NCI-H146 treated with DMSO at 0.1 percent for 48 hours (cell line): ENCODE data around the gene MBLAC2.
A peak's percentile ranks its signal among the peaks of the same experiment; 100 is the strongest.

Experiments used
- DNase-seq: peaks from one replicate; lab custom pipeline; 2025; ENCODE audit not compliant: unreplicated experiment; lab: John Stamatoyannopoulos, UW

Gene MBLAC2

DNA sequence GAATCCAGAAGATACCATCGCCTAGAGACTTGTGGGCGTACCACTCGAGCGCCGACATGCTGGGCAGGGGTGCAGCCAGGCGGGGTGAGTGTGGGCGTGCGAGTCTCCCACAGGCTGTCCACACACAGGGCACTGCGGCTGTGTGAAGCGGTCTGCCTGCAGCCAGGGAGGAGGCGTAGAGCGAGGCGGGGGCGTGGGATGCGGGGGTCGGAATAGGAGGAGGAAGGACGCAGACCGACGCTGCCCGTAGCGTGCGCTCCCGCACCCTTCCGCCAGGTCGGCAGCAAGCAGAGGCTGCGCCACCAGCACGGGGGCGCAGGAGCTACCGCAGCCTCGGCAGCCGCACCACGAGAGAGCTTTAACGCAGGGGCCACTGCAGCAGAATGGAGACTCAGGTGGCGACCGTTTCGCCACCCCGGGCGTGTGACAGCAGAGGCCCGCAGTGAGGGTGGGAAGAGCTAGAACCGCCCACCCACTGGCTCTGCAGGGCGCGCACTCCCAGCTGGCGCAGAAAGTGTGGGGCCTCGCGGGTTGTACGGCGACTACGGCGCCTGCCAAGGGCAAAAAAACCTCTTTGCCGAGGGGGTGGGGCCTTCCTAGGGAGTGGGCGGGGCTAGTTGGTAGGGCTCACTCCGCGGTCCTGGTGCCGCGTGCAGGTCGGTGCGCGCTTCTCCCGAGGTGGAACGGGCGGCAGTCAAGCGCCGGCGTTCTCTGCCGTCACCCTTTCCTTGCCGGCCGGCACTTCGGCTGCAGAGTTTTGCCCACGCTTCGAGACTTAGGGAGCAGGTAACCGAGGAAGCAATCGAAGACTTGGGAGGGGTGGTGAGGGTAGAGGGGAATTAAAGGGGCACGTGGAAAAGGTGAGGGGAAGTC, at the start of gene MBLAC2, which contains the start of gene POLR3G:
Gene MBLAC2, minus strand, starts transcription at position 537 of the 873 bp plus-strand sequence. Its CDS starts 479 bp downstream, at position 58.
Gene POLR3G, plus strand, starts transcription at position 630 of the 873 bp plus-strand sequence. CDS start 10,704 bp downstream, outside the sequence.
- DNase-seq = peak; percentile 87

GRCh38 chr5:90519081-90519480, 44.5 kb upstream of the MBLAC2 start:
- DNase-seq = no peak

GRCh38 chr5:90518661-90519060, 44.1 kb upstream of the MBLAC2 start:
- peak; percentile 38 for DNase-seq

DNA sequence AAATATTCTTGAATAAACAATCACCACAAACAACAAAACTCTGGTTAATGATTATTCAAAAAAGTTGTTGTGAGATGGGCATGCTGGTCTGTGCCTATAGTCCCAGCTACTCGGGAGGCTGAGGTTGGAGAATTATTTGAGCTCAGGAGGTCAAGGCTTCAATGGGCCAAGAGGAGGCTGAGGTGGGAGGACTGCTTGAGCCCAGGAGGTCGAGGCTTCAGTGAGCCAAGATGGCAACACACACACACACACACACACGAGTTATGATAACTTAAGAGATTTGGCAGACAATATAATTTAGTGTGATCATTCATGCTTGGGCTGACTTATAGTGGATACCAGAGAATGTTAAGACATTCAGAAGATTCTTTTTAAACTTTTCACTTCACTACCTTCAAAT, 39.9 kb upstream of the MBLAC2 start:
- no peak for DNase-seq

DNA sequence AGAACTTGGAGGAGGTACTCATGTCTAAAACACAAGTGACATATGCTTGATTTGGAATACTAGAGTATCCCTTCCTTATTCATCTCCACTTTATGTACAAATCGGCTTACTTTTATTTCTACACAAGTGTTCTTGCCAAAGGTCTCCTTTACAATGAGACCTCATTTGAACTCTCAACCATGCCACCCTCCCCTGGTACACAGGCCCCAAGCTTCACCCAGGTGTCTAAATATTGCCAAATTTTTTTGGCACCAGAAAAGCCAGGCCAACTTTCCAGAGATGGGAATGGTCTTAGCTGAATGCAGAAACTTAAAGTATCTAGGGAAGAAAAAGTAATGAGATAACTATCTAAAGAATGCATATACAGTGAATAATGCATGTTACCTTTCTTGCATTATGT, 35.9 kb upstream of the MBLAC2 start:
- no peak for DNase-seq

DNA sequence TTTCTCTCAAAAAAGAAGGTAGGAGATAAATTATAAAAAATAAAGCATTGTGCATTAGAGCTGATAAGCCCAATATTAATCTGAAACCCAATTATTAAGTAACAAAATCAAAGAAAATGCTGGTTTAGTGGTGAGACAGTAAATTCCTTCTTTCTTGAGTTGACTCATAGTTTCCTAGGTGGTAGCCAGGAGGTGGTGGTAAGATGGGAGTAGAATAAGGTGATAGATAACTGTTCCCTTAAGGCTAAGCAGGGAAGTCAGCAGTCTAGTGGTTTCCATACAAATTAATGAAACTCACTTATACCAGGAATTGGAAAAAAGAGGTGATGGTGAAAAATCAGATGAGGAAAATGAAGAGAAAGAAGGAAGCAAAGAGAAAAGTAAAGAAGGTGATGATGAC, 31.6 kb upstream of the MBLAC2 start:
- DNase-seq = no peak

- no peak for DNase-seq
Measured at GRCh38 chr5:90504743-90505142, 30.2 kb upstream of the MBLAC2 start.

GRCh38 chr5:90503596-90503995, 29.0 kb upstream of the MBLAC2 start:
- no peak for DNase-seq

DNA sequence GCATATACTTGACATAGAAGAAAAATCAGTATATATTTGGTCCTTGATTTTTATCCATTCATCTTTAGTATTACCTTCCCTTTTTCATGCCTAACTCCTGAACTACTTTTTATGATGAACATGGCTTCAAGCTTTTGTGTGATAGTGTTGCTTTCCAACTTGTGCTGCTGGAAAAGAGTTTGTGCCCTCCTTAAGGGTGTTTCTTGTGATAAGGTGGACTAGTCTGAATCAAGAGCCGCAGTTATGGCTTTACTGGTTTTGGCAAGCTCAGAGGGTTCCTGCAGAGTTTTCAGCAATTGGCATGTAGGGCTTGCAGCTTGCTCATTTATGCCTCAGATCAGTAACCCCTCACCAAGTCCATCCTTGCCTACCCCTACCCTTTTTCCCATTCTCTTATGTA, 20.6 kb upstream of the MBLAC2 start:
- no peak for DNase-seq

GRCh38 chr5:90494043-90494442, 19.5 kb upstream of the MBLAC2 start:
- no peak for DNase-seq

DNA sequence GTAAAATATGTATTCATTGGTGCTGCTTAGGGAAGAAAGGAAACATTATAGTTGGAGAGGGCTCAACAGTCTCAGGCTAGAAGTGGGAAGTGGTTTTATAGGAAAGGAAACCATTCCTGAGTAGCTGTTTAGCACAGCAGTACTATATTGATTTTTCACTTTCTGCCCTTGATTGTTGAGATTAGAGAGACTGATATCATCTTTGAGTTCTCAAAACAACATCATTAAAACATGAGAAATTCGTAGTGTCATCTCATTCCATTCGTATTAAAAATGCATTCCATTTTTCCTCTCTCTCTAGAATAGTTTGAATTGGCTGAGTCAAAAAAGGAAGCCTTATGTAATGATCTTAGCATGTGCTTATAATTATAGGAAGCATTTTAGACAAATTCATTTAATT, 14.2 kb upstream of the MBLAC2 start:
- no peak for DNase-seq

- DNase-seq = no peak
Measured at GRCh38 chr5:90484540-90484939, 10.0 kb upstream of the MBLAC2 start.

GRCh38 chr5:90483206-90483605, 8.6 kb upstream of the MBLAC2 start:
- no peak for DNase-seq

DNA sequence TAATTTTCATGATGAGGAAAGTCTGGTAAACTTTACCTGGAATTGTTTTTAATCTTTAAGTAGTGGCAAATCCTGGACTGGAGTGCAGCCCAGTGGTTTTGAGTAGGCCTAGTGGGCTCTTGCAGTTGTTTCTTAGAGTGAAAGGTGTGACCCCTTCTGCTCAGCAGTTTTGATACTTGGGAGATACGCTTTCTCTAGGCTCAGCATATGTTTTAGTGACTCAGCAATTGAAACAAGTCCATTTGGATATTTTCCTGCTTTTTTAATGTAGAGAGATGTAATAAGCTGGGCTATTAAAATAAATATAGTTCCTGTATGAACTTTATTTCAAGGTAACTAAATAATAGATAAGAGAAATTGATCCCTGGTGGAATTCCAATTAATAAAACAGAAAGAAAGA, 6.1 kb upstream of the MBLAC2 start:
- no peak for DNase-seq

DNA sequence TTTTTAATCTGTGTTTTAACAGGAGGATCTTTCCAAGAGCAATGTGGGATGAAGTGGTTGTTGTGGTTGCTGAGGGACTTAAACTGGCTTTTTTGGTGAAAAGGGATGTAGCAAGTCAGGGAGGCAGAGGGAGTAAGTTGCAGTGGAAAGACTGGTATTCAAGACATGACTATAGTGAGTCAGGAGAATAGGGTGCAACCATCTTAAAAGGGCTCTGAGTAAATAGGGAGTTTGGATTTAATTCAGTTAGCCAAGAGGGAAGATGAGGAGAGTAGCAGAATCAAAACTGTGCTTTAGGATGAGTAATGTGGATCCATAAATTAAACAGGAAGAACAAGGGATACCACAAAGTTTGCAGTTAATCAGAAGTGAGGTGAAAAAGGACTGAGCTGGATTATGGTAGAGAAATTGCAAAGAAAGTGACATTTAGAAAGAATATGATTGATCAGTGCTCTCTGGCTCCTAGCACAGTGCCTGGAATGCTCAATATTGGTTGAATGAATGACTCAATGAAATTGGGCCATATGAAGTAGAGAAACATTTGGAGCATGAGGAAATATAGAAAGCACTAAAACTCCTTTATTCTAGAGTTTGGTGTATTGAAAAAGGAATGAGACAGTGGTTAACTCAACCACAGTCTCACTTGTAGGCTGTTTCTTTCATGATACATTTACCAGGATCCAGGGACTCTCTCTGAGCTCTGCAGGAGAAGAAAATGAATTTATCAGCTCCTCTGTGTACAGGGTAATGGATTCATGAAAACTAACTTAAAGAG, 5.2 kb upstream of the MBLAC2 start:
- no peak for DNase-seq

- no peak for DNase-seq
Measured at GRCh38 chr5:90477621-90478215, 3.1 kb upstream of the MBLAC2 start.

DNA sequence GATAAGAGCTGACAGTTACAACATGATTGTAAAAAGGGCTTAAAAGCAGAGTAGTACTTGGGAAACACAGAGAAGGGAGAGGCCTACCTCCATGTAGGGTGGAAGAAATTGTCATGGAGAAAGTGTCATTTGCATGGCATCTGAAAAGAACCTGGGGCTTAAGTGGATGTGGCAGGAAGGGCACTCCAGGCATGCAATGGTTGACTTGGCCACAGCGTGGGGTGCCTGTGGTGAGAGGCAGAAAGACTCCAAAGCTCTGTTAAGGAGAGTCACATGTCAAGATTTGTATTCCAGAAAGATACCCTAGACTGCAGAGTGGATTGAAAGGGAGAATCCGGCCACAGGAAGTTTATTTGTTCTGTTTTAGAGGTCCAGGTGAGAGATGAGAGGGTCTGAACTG, 2.5 kb upstream of the MBLAC2 start:
- DNase-seq = no peak

GRCh38 chr5:90476391-90476790, 1.8 kb upstream of the MBLAC2 start:
- DNase-seq = no peak

- DNase-seq = peak; percentile 19
Measured at GRCh38 chr5:90475436-90475980, 937 bp upstream of the MBLAC2 start.

GRCh38 chr5:90473396-90474234, 956 bp downstream of the MBLAC2 start:
- DNase-seq = peak; percentile 28
